Panc1 (cell line): ENCODE results near the gene SBF1. TPM values are rescaled to one million over a fixed set of nuclear protein-coding genes. Genes with fewer than 3 reads are reported as not detected.

Experiments used
- ATAC-seq: fragments of 200-7000 bp; cut with Tn5 transposase; 2 replicates; pipeline ENCODE4 v1.9.1; 2020; ENCODE audit warnings: mild to moderate bottlenecking, moderate library complexity
- BruUV-seq: library from RNA; stranded (reverse); fragments of 400-500 nt; replicated peaks from 2 replicates; lab custom pipeline; 2021; lab: Mats Ljungman, UMichigan
- CTCF ChIA-PET: fragments of 300-600 bp; sonication (Branson Sonifier 250); formaldehyde crosslinking; loops from one replicate; lab custom pipeline; 2022; ENCODE audit warnings: antibody characterized with exemption; lab: Charles Lee
- POLR2A ChIA-PET: fragments of 300-600 bp; sonication (Branson Sonifier 250); formaldehyde crosslinking; loops from one replicate; lab custom pipeline; 2022; ENCODE audit warnings: antibody characterized with exemption; lab: Charles Lee
- DNase-seq: peaks from one replicate; pipeline ENCODE4 v3.0.0-alpha.2; 2010; ENCODE audit warnings: low read depth, low spot score
- H3K27ac ChIP-seq: 2 replicates; pipeline ENCODE4 v1.5.1; 2011; ENCODE audit warnings: mild to moderate bottlenecking, low read length, inconsistent platforms
- H3K27me3 ChIP-seq: fragments of 200-500 bp; sonication (Bioruptor generic); 2 replicates; pipeline ENCODE4 v1.6.0; 2014; ENCODE audit warnings: low read length, inconsistent platforms; ENCODE audit not compliant: control insufficient read depth, insufficient read depth
- H3K36me3 ChIP-seq: fragments of 200-500 bp; sonication (Bioruptor generic); 2 replicates; pipeline ENCODE4 v1.5.1; 2014; ENCODE audit warnings: inconsistent platforms, mild to moderate bottlenecking, low read length, moderate library complexity; ENCODE audit not compliant: control insufficient read depth, insufficient read depth
- H3K4me1 ChIP-seq: 2 replicates; pipeline ENCODE4 v1.5.1; 2011; ENCODE audit warnings: inconsistent platforms, mild to moderate bottlenecking, low read length, moderate library complexity; ENCODE audit not compliant: control insufficient read depth, insufficient read depth
- H3K4me3 ChIP-seq, 2 experiments: 2 replicates each; pipeline ENCODE4 v1.5.1; 2011 to 2012; ENCODE audit warnings: low read depth in 2 of 2, low read length in 2 of 2, mild to moderate bottlenecking in 2 of 2, inconsistent platforms in 1 of 2, moderate library complexity in 1 of 2
- H3K9me3 ChIP-seq: fragments of 200-500 bp; sonication (Bioruptor generic); 2 replicates; pipeline ENCODE4 v1.5.1; 2014; ENCODE audit warnings: low read depth, mild to moderate bottlenecking, inconsistent platforms, low read length, moderate library complexity; ENCODE audit not compliant: control insufficient read depth, insufficient read depth
- CTCF ChIP-seq: fragments of 450-650 bp; IDR thresholded peaks from 2 replicates; pipeline ENCODE4 v1.5.1; 2017; ENCODE audit warnings: mild to moderate bottlenecking
- POLR2AphosphoS5 ChIP-seq: IDR thresholded peaks from 2 replicates; pipeline ENCODE4 v1.6.1; 2012; ENCODE audit warnings: mild to moderate bottlenecking, low read depth, low read length, moderate library complexity
- REST ChIP-seq, 2 experiments: IDR thresholded peaks; 2 replicates each; pipeline ENCODE4 v1.6.1; 2011 to 2012; ENCODE audit warnings: low read depth in 2 of 2, control low read depth in 1 of 2, low read length in 1 of 2, mild to moderate bottlenecking in 1 of 2, moderate library complexity in 1 of 2; ENCODE audit not compliant: insufficient read depth in 1 of 2
- SIN3A ChIP-seq: IDR thresholded peaks from 2 replicates; pipeline ENCODE4 v1.6.1; 2012; ENCODE audit warnings: low read depth, mild to moderate bottlenecking, low read length, moderate library complexity, borderline replicate concordance; ENCODE audit not compliant: insufficient read depth
- TCF7L2 ChIP-seq: IDR thresholded peaks from 2 replicates; pipeline ENCODE4 v1.6.1; 2011; ENCODE audit warnings: mild to moderate bottlenecking, low read depth, low read length, inconsistent platforms
- in situ Hi-C: cut with HindIII; loops from 2 replicates; pipeline ENCODE4 v1.10.0; 2016; ENCODE audit warnings: low sequenced_read_pairs, low pct_unique_long_range_greater_than_20kb
- intact Hi-C: fragments of 100-400 bp; cut with micrococcal nuclease; formaldehyde crosslinking; loops from one replicate; pipeline ENCODE4 v1.10.0; 2022; ENCODE audit not compliant: unreplicated experiment
- total RNA-seq: library from RNA; stranded (reverse); gene quantifications from one replicate; pipeline ENCODE4 v1.2.1, GENCODE V29; 2021; ENCODE audit not compliant: unreplicated experiment

The SBF1 gene
- total RNA-seq, 1 experiment from 2014 or later, result 59.2 TPM

- H3K36me3 ChIP-seq, result no peaks in the 10 kb centered on the region
- H3K27me3 ChIP-seq, result no peaks in the 10 kb centered on the region
- TF ChIP-seq POLR2AphosphoS5 (no peak), REST (IDR thresholded peaks at IDR 0.05; ENCODE audit: insufficient read depth in 1 of 2, low read depth in 2 of 2, low read length in 1 of 2) (no peak), SIN3A (no peak), CTCF (no peak), TCF7L2 (no peak)
- DNase-seq (no peak), ATAC-seq (no peak)
- H3K9me3 ChIP-seq, result no peaks in the 10 kb centered on the region
- BruUV-seq, result no TSS peak
- H3K27ac ChIP-seq, result no peak overlapping the region
- no peak overlapping the region for H3K4me3 ChIP-seq
- intact Hi-C loops (no loop called here), in situ Hi-C loops (no loop called here)
- ChIA-PET CTCF (interaction anchor here (0.7 kb wide), 1 partner anchor 281 kb away, joined by 7 read pairs; no protein-coding TSS in a partner anchor), POLR2A (no interaction called here)
- H3K4me1 ChIP-seq, result peaks cover 13% of the 10 kb centered on the region
Observed at GRCh38 chr22:50489363-50490243, 14.8 kb upstream of the SBF1 start.

- TF ChIP-seq CTCF (no peak), SIN3A (no peak), TCF7L2 (no peak), REST (IDR thresholded peaks at IDR 0.05; ENCODE audit: insufficient read depth in 1 of 2, low read depth in 2 of 2, low read length in 1 of 2) (no peak), POLR2AphosphoS5 (no peak)
- Histone ChIP-seq H3K36me3 (no peaks in the 10 kb centered on the region), H3K27me3 (no peaks in the 10 kb centered on the region), H3K4me1 (peaks cover 13% of the 10 kb centered on the region), H3K9me3 (no peaks in the 10 kb centered on the region), H3K4me3 (no peak overlapping the region), H3K27ac (no peak overlapping the region)
- no TSS peak for BruUV-seq
- DNase-seq, result no peak
- intact Hi-C loops (no loop called here), in situ Hi-C loops (no loop called here)
- ChIA-PET CTCF (interaction anchor here (0.7 kb wide), 1 partner anchor 280 kb away, joined by 7 read pairs; no protein-coding TSS in a partner anchor), POLR2A (no interaction called here)
- ATAC-seq, result no peak
Observed at GRCh38 chr22:50488886-50489285, 14.1 kb upstream of the SBF1 start.
